HS-27A (cell line): ENCODE results near the gene R3HDM4.

Experiments used
- DNase-seq: peaks from one replicate; pipeline ENCODE4 v3.0.0-alpha.2; 2012; ENCODE audit warnings: low read depth, missing footprints

The R3HDM4 gene

GRCh38 chr19:947090-947706 lies 34.2 kb upstream of the R3HDM4 start:
- DNase-seq = no peak

DNA sequence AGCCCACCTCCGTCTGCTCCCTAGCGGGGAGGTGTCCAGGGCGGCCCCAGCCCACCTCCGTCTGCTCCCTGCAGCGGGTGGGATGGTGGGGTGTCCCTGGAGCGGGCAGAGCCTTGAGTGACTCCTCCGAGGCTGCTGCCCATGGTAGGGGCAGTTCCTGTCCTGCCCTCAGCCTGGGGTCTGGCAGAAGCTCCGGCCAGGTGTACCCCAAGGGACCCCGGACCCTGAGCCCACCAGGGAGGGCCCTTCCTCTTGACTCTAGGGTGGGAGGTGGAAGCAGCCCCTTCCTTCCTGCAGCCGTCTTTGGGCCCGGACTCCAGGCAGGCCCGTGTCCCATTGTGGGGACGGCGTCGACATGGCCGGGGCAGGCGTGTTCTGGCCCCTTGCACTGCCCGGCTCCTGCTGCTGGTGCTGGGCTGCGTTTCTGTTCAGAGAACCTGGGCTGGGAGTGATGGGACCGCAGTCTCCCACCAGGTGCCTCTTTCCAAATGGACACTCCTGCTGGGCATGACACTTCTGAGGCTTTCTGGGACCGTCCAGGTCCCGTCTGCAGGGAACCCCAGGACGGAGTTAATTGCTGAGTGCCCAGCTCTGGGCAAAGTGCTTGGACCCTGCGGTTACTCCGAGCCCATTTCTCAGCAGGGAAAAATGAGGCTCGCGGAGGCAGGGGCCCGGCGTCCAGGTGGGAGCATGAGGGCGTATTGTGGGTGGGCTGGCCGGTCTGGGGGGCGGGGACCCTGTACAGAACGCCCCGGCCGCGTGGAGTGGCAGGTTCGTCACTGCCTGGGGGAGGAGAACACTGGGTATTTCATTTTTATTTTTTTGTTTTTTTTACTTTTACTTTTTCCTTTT lies 32.6 kb upstream of the R3HDM4 start:
- no peak for DNase-seq

DNA sequence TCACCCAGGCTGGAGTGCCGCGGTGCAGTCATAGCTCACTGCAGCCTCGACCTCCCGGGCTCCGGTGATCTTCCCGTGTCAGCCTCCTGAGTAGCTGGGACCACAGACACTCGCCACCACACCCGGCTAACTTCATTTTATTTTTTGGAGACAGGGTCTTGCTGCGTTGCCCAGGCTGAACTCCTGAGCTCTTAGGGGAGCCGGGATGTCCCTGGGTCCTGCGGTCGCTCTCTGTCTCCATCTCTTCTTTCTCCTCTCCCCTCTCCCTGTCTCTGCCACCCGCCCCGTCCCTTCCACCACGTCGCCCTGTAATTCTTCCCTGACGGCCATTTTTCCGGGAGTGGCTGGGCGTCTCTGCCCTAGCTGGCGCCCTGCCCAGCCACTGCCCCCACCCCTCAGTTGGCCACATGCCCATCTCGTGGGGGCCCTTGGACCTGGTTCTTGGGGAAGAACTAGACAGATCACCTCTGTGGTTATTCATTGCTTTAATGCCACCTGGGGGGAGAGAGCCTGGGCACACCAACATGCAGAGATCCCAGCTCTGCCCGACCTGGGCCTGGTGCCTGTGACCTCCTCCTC lies 31.7 kb upstream of the R3HDM4 start:
- no peak for DNase-seq

- no peak for DNase-seq
Measured at GRCh38 chr19:944171-944567, 31.1 kb upstream of the R3HDM4 start.

DNA sequence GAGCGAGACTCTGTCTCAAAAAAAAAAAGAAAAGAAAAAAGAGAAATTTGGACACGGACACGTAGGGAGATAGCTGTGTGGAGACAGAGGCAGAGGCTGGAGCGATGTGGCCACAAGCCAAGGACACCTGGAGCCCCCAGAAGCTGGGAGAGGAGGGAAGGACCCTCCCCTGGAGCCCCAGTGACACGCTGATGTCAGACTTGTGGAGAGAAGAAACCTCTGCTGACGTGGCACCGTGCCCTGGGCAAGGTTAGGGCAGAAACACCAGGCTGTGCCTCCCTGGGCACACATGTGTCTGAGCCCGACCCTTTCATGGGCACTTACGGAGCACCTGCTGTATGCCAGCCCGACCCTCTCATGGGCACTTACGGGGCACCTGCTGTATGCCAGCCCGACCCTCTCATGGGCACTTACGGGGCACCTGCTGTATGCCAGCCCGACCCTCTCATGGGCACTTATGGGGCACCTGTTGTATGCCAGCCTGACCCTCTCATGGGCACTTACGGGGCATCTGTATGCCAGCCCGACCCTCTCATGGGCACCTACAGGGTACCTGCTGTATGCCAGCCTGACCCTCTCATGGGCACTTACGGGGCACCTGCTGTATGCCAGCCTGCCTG lies 30.6 kb upstream of the R3HDM4 start:
- no peak for DNase-seq

DNA sequence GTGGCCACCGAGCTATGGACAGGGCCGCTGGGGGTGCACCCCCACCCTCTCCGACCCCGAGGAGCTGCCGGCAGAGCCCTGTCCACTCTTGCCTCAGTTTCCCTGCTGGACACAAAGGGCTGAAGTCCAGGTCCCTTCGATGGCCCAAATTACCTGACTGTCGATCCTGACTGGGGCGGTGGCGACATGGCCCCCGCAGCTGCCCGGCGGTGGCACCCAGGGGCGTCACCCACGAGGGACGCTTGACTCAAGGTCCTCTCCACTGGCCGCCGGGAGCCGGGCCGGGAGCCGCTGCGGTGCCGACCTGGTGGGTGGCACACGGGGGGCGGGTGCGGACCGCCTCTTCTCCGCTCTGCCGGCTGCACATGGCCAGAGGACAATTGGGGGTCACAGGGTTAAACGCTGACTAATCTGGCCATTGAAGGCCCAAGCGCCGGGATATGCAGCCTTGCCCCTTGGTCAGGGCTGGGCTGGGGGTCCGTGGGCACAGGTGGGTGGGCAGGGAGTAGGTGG lies 29.2 kb upstream of the R3HDM4 start:
- DNase-seq = no peak

DNA sequence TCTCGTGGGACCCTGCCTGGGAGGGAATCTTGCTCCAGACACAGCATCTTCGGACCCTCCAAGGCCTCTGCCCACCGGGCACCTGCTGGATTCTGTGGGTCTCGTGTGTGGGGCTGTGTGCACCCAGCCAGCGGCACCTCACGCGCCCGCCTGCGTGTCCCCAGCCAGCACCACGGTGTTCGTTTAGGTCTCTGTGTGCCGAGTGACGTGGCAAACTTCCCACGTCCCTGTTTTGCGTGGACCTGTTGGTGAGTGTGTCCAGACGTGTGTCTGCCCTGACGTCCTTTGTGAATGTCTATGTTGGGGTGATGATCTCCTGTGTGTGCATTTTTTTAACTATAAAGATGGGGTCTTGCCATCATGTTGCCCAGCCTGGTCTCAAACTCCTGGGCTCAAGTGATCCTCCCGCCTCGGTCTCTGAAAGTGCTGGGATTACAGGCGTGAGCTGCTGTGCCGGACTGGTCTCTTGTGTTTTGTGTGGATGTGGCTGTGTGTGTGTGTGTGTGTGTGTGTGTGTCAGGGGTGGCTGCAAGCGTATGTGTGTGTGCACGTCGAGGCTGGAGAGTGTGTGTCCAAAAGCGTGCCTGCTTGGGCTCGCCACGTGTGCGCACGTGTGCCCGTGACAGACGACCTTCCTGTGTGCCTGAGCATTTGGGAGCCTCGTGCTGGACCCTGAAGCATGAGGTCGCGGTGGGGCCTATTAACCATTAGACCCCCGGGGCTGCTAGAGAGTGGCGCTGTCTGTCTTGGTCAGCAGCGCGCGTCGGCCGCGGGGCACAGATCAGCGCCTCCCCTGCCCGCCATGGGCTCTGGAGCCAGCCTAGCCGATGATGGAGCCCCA lies 28.5 kb upstream of the R3HDM4 start:
- no peak for DNase-seq

DNA sequence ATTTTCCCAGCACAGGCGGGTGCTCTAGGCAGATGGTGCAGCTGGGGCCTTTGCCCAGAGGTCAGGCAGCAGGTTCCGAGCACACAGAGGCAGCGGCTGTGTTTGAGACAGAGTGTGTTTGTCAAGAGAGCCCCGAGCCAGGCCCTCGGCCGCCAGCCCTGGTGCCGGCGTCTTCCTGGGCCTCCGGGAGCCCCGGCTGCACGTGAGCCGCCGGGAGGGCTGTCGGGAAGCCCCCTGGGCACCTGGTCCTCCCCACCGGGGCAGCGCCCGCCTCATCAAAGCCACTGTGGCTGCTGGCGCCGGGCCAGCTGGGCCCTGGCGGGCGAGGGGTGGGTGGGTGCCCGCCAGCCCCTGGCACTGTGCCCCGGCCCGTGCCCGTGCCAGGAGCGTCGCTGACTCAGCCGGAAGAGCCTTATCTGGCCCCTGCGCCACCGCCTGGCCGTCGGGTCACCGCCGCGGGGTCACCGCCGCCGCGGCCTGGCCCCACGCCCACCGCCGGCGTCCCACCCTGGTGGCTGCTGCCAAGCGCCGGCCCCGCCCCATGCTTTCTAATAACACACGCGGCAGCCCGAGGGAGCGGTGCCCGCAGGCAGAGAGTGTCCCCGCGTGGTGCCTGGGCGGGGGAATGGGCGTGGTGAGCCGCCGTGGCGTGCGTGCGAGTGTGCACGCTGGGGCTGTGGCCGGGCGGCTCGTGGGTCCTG lies 27.7 kb upstream of the R3HDM4 start:
- peak; percentile 59 for DNase-seq

DNA sequence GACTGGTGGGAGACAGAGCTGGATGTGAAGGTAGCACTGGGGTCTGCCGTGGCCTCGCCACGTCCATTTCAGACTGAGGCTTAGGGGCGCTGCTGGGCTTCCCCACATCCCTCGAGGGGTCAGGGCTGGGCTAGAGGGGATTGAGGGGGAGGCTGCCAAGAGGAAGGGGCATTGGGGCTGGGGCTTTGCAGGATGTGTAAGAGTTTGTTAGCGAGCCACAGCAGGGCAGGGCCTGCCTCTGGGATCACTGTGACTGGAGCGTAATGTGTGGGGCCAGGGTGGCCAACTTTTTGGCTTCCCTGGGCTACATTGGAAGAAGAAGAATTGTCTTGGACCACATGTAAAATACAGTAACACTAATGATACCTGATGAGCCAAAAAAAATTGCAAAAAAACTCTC lies 26.9 kb upstream of the R3HDM4 start:
- no peak for DNase-seq

DNA sequence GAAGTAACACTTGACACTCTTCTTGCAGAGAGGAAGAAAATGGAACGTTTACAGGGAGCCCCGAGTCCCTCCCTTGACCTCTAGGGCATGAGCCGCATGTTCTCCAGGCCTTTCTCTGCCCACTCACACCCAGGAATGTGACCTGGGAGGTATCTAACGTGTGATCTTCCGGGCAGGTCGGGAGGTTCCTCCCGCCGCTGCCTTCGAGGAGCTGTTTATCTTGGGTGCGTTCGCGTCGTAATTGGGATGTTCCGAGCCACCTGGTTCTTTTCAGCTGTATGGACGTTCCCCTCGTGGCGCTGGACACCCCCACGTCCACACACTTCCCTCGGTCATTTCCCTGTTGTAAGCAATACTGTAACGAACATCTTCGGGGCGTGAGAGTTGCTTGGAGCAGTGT lies 26.4 kb upstream of the R3HDM4 start:
- DNase-seq = no peak

DNA sequence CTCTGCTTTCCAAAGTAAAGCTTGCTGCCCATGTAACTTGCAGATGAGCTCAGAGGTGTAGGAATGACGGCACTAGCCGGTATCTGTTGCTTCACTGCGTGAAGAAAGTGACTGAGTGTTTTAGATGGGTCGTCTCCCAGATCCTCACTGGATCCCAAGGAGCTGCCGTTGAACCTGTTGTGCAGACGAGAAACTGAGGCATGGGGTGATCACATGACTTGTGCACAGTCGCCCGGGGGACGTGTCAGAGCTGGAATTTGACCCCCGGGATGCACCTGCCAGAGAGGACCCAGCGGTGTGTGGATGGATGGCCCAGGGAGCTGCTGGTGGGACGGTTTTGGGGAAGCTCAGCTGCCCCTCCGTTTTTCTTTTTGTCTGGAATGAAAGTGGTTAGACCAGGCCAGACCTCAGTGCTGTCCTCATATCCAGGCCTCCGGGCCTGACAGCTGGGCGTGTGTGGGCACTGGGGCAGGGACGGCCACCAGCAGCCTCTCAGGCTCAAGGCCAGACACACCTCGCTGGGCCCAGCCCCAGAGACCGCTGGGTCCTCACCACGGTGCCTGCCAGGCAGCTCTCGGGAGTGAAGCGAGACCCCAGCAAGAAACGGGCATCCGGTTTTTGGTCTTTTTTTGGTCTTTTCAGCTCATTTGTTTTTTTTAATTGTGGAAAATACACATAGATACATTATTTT lies 25.4 kb upstream of the R3HDM4 start:
- DNase-seq = no peak

GRCh38 chr19:937259-937694 lies 24.3 kb upstream of the R3HDM4 start:
- no peak for DNase-seq

DNA sequence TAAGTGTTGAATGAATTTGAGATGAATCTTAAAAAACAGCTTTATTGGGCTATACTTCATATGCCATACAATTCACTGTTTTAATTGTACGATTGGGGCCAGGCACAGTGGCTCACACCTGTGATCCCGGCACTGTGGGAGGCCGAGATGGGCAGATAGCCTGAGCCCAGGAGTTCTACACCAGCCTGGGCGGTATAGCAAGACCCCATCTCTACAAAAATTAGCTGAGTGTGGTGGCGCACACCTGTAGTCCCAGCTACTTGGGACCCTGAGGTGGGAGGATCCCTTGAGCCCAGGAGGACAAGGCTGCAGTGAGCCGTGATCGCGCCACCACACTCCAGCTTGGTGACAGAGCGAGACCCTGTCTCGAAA lies 23.1 kb upstream of the R3HDM4 start:
- DNase-seq = no peak

DNA sequence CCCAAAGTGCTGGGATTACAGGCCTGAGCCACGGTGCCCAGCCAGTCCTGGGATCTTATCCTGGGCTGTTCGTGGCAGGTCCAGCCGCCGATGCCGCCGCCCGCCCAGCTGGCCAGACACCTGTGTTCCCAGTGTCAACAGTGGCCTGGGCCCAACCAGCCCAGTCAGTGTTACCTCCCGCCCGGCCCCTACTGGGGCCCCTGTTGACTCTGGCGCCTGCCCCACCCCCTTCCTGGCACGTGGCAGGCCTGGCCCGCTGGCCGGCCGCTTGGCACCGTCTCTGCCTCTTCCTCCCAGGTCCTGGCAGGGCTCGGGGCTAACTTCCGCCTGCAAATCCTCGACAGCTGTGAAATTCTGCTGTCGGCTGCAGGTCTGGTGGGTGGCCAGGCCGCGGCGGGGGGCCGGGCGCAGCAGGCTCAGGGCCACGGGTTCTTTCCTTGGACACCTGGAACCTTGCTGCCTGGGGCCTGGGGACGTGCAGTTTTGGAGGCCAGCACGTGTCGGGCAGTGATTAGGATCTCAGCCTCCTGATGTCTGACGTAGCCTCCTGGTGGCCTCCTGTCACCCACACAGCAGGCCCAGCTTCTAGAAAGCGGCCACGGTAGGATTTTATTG lies 22.0 kb upstream of the R3HDM4 start:
- no peak for DNase-seq

DNA sequence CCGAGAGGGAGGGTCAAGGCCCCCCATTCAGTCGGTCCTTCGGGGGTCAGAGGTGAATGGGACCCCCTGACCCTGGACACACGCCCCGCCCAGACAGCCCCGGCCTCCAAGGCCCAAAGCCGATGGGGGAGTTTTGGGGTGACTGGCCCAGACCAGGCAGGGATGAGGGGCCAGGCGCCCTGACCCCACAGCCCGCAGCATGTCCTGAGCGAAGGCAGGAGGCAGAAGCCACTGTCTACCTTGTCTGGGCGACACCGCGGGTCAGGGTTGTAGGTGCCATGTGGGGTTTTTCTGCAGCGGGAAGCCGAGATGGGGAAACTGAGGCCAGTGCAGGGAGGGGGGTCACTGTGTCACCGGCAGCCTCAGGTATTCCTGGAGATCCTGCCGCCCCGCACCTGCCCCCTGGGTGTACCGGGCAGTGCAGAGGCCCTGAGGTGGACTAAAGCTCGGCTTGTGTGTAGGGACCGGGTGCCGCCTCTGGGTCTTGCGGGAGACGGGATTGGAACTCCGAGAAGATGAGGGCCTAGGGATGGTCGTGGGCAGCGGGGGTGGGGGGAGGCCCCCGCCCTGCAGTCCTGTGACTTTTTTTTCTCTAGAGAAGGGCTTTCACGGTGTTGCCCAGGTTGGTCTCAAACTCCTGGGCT lies 21.3 kb upstream of the R3HDM4 start:
- DNase-seq = no peak

DNA sequence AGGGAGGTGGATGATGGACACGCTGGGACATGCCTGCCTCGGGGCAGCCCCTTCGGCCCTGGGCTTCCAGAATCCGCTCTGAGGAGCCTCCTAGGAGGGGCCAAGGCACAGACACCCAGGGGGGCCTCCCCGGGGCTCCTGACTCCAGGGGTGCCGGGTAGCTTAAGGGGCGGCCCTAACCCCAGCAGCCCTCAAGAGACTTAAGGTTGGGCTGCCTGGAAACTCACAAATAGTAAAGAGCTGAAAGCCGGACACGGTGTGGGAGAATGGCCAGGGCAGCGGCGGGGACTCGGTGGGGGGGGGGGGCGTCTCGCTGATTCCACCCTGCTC lies 20.5 kb upstream of the R3HDM4 start:
- no peak for DNase-seq

- peak; percentile 47 for DNase-seq
Measured at GRCh38 chr19:932648-933552, 19.9 kb upstream of the R3HDM4 start.

DNA sequence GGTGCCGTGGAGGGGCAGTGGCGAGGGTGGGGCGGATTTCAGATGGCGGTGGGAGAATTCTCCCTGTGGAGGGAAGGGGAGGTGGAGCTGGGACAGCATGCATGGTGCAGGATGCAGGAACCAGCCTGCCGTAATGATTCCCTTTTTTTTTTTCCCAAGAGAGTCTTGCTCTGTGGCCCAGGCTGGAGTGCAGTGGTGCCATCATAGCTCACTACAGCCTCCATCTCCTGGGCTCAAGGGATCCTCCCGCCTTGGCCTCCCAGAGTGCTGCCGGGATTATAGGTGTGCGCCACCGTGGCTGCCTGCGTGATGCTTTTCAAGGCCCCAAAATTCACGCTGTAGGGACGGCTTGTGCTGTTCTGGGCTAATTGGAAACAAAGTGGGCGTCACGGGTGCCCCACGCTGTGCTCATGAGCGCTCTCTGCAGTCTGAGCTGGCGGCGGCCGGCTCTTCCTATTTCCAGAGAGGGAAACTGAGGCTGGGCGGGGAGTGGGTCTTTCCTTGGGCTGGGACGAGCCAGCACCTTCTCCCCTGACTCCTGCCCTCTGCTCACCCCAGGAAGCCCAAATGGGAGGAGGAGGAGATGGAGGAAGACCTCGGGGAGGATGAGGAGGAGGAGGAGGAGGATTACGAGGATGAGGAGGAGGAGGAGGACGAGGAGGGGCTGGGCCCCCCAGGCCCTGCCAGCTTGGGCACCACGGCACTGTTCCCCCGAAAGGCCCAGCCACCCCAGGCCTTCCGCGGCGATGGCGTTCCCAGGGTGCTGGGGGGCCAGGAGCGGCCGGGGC lies 19.0 kb upstream of the R3HDM4 start:
- DNase-seq = no peak
